K562 (cell line): ENCODE data around the gene TP53BP2. TPM values are rescaled to one million over a fixed set of nuclear protein-coding genes. Genes with fewer than 3 reads are reported as not detected.
A peak's percentile ranks its signal among the peaks of the same experiment; 100 is the strongest.

Source experiments
- ARID1B ChIP-seq: fragments of 450-650 bp; IDR thresholded peaks from 2 replicates; pipeline ENCODE4 v1.6.1; 2016; ENCODE audit warnings: antibody characterized with exemption, mild to moderate bottlenecking, inconsistent platforms
- CREB3 ChIP-seq: fragments of 450-650 bp; conservative IDR thresholded peaks from 2 replicates; pipeline ENCODE4 v1.6.1; 2016; ENCODE audit warnings: missing genetic modification characterization, low read depth, mild to moderate bottlenecking, missing compliant biosample characterization, moderate library complexity
- CXXC5 ChIP-seq: fragments of 250-450 bp; sonication (Bioruptor Pico); IDR thresholded peaks from 2 replicates; pipeline ENCODE4 v1.8.0; 2022; ENCODE audit warnings: inconsistent platforms, mild to moderate bottlenecking, moderate library complexity
- DPF2 ChIP-seq: fragments of 450-650 bp; IDR thresholded peaks from 2 replicates; pipeline ENCODE4 v1.6.1; 2016
- FOXA3 ChIP-seq, 2 experiments: fragments of 450-650 bp in 1 of 2; sonication (generic) in 1 of 2; formaldehyde crosslinking; IDR thresholded peaks in 1 of 2; conservative IDR thresholded peaks in 1 of 2; 2 replicates each; pipeline versions ENCODE4 v1.4.0 to v1.8.0; 2020 to 2022; ENCODE audit warnings: mild to moderate bottlenecking in 2 of 2, missing genetic modification reagents in 1 of 2
- GTF2F1 ChIP-seq: IDR thresholded peaks from 2 replicates; pipeline ENCODE4 v1.6.1; 2011; ENCODE audit warnings: low read depth, low read length, improper control_type of control experiment
- JUNB ChIP-seq: fragments of 450-650 bp; formaldehyde crosslinking; conservative IDR thresholded peaks from 2 replicates; pipeline ENCODE4 v1.4.0; 2020; ENCODE audit warnings: mild to moderate bottlenecking
- MAX ChIP-seq: sonication (generic); formaldehyde crosslinking; IDR thresholded peaks from 2 replicates; pipeline ENCODE4 v1.9.0; 2022; ENCODE audit warnings: mild to moderate bottlenecking, missing genetic modification reagents
- NFYB ChIP-seq: IDR thresholded peaks from 2 replicates; pipeline ENCODE4 v1.6.1; 2011; ENCODE audit warnings: mild to moderate bottlenecking, moderate library complexity; ENCODE audit not compliant: insufficient read length; ENCODE audit errors: extremely low read depth
- PCBP2 ChIP-seq: fragments of 200-400 bp; formaldehyde crosslinking; IDR thresholded peaks from 2 replicates; pipeline ENCODE4 v1.6.1; 2018; ENCODE audit warnings: low read length, low read depth, mild to moderate bottlenecking, moderate library complexity; ENCODE audit not compliant: poor library complexity, severe bottlenecking
- SMARCA4 ChIP-seq: fragments of 450-650 bp; IDR thresholded peaks from 2 replicates; pipeline ENCODE4 v1.6.1; 2016
- SMC3 ChIP-seq: conservative IDR thresholded peaks from 2 replicates; pipeline ENCODE4 v1.6.1; 2011; ENCODE audit warnings: low read depth, low read length, improper control_type of control experiment; ENCODE audit not compliant: insufficient read depth
- SREBF2 ChIP-seq: sonication (generic); formaldehyde crosslinking; IDR thresholded peaks from 2 replicates; pipeline ENCODE4 v1.4.0; 2020; ENCODE audit warnings: mild to moderate bottlenecking, missing genetic modification reagents
- STAG1 ChIP-seq: sonication (generic); formaldehyde crosslinking; IDR thresholded peaks from 2 replicates; pipeline ENCODE4 v1.5.0; 2020; ENCODE audit warnings: missing genetic modification reagents, borderline replicate concordance
- TAF1 ChIP-seq: IDR thresholded peaks from 2 replicates; pipeline ENCODE4 v1.6.1; 2011; ENCODE audit warnings: mild to moderate bottlenecking, low read length, moderate library complexity; ENCODE audit not compliant: insufficient read depth, control insufficient read depth, severe bottlenecking; ENCODE audit errors: extremely low read depth
- TAF9B ChIP-seq: fragments of 450-650 bp; IDR thresholded peaks from 2 replicates; pipeline ENCODE4 v1.6.1; 2018; ENCODE audit warnings: mild to moderate bottlenecking; ENCODE audit not compliant: partially characterized antibody
- TEAD2 ChIP-seq: fragments of 450-650 bp; IDR thresholded peaks from 2 replicates; pipeline ENCODE4 v1.6.1; 2016; ENCODE audit warnings: missing genetic modification characterization, control low read depth, missing compliant biosample characterization
- YBX1 ChIP-seq: fragments of 450-650 bp; IDR thresholded peaks from 2 replicates; pipeline ENCODE4 v1.7.1; 2016; ENCODE audit warnings: mild to moderate bottlenecking
- ZBTB11 ChIP-seq, 3 experiments: fragments of 200-800 bp in 1 of 3; fragments of 250-450 bp in 1 of 3; fragments of 450-650 bp in 1 of 3; sonication (Bioruptor Pico) in 1 of 3; sonication (Bioruptor generic) in 1 of 3; formaldehyde crosslinking in 1 of 3; IDR thresholded peaks; 2 replicates each; pipeline versions ENCODE4 v1.6.1 to v1.8.0; 2016 to 2022; ENCODE audit warnings: mild to moderate bottlenecking in 2 of 3, missing genetic modification characterization in 2 of 3, missing compliant biosample characterization in 1 of 3, moderate library complexity in 1 of 3
- ZNF592 ChIP-seq: fragments of 450-650 bp; IDR thresholded peaks from 2 replicates; pipeline ENCODE4 v1.6.1; 2017; ENCODE audit warnings: antibody characterized with exemption, mild to moderate bottlenecking
- polyA plus RNA-seq, 8 experiments: library from polyadenylated mRNA; depleted of rRNA in 4 of 8; stranded (reverse) in 5 of 8; unstranded in 3 of 8; fragments of >200 nt; fragmentation: Nextera tagmentation in 2 of 8; fragmentation: Illumina TruSeq in 1 of 8; extraction: Ambion mirVana in 2 of 8; extraction: Trizol in 1 of 8; gene quantifications; 2 replicates each; pipeline versions ENCODE4 v1.2.1 to v1.2.3, GENCODE V29; 2011 to 2014; ENCODE audit warnings: inconsistent platforms in 1 of 8, missing spikeins in 1 of 8
- total RNA-seq, 7 experiments: library from RNA; depleted of rRNA in 6 of 7; stranded (reverse); fragments of >200 nt in 6 of 7; fragmentation: Illumina TruSeq in 2 of 7; extraction: Trizol in 2 of 7; gene quantifications; 2 replicates each; pipeline versions ENCODE4 v1.2.1 to v1.2.3, GENCODE V29; 2011 to 2021; ENCODE audit warnings: low replicate concordance in 1 of 7

TP53BP2 gene
- total and polyA plus RNA-seq, 9 of the 15 experiments (the other 6 are each of a cell fraction or from before 2014, with no cell fraction given): 17.0 to 69.6 (median 40.1) TPM

- TF ChIP-seq ZNF592 (peak; percentile 56), ARID1B (no peak), NFYB (no peak), DPF2 (no peak), YBX1 (no peak), SMARCA4 (peak; percentile 30; the same call in 1 of the 2 replicates), CXXC5 (peak; percentile 35), SMC3 (no peak), TAF1 (no peak), ZBTB11 (CRISPR knock-in tag; IDR thresholded peaks at IDR 0.05) (peak in 1 of 3 experiments; percentile 17; a peak in 1 of 6 replicates), TEAD2 (tag) (no peak), PCBP2 (no peak), TAF9B (no peak), JUNB (no peak), FOXA3 (CRISPR knock-in tag; conservative IDR thresholded peaks at IDR 0.05 in 1 of 2, IDR thresholded peaks at IDR 0.05 in 1 of 2) (no peak), CREB3 (0 out of 2 replicates have a peak, but pooled peaks have one; percentile 42), STAG1 (CRISPR knock-in tag) (no peak), GTF2F1 (no peak), SREBF2 (CRISPR knock-in tag) (no peak), MAX (CRISPR knock-in tag) (no peak)
Measured at GRCh38 chr1:223796210-223796609, 49.5 kb downstream of the TP53BP2 start (continued).
